ENCODE measurements around the gene TBC1D3K. TPM values are rescaled to one million over a fixed set of nuclear protein-coding genes. Genes with fewer than 3 reads are reported as not detected.
"Not testable (repeated sequence)": the region's sequence is repeated elsewhere in the genome, so short reads cannot be mapped to it uniquely, and the experiment has no call there.

The TBC1D3K gene
- not detected for total RNA-seq

GRCh38 chr17:37924115-37924514, at the start of gene TBC1D3K:
TSS of gene TBC1D3K (plus strand) at chr17:37924415. CDS start at chr17:37926000, 1,585 bp downstream.
- H3K27ac Mint-ChIP-seq; H3K36me3 Mint-ChIP-seq; H3K9me3 Mint-ChIP-seq; ATAC-seq; DNase-seq (ENCODE audit: low spot score in 2 of 2): not testable (repeated sequence)

- ATAC-seq: no peak
- no peak overlapping the region for H3K27ac Mint-ChIP-seq
Observed at GRCh38 chr17:37884516-37884915, 39.7 kb upstream of the TBC1D3K start.

GRCh38 chr17:37885136-37885535, 39.1 kb upstream of the TBC1D3K start:
- no peaks in the 10 kb centered on the region for H3K36me3 Mint-ChIP-seq
- DNase-seq (ENCODE audit: low spot score in 2 of 2): no peak
- no peak for ATAC-seq
- H3K27ac Mint-ChIP-seq: no peak overlapping the region
- H3K9me3 Mint-ChIP-seq: no peaks in the 10 kb centered on the region

More at GRCh38 chr17:37884516-37884915, 39.7 kb upstream of the TBC1D3K start:
- H3K36me3 Mint-ChIP-seq: no peaks in the 10 kb centered on the region
- DNase-seq (ENCODE audit: low spot score in 2 of 2): no peak
- H3K9me3 Mint-ChIP-seq: no peaks in the 10 kb centered on the region

GRCh38 chr17:37888881-37889280, 35.3 kb upstream of the TBC1D3K start:
- no peaks in the 10 kb centered on the region for H3K36me3 Mint-ChIP-seq
- no peak for DNase-seq (ENCODE audit: low spot score in 2 of 2)
- H3K9me3 Mint-ChIP-seq: no peaks in the 10 kb centered on the region
- no peak for ATAC-seq
- no peak overlapping the region for H3K27ac Mint-ChIP-seq

GRCh38 chr17:37896961-37897360, 27.3 kb upstream of the TBC1D3K start:
- ATAC-seq, H3K36me3 Mint-ChIP-seq: not testable (repeated sequence)

More at GRCh38 chr17:37896961-37897360, 27.3 kb upstream of the TBC1D3K start:
- not testable (repeated sequence) for H3K27ac Mint-ChIP-seq; H3K9me3 Mint-ChIP-seq; DNase-seq (ENCODE audit: low spot score in 2 of 2)

Other genes starting within 250 kb of the TBC1D3K start
- 1 to 10 TPM in 1 of 2 donors, under 1 TPM in 1; 0.14 to 1.4 TPM for gene HNF1B, start 179.4 kb upstream of the TBC1D3K start, total RNA-seq
- 1 to 10 TPM in 1 of 2 donors, under 1 TPM in 1; 0.60 to 9.4 TPM for gene TBC1D3L, start 64.6 kb downstream of the TBC1D3K start, total RNA-seq
- 1 to 10 TPM in 1 of 2 donors, under 1 TPM in 1; 0.41 to 4.3 TPM for gene TBC1D3D, start 79.6 kb downstream of the TBC1D3K start, total RNA-seq
- gene TBC1D3C, start 144.2 kb downstream of the TBC1D3K start, total RNA-seq: not detected
- not detected for gene TBC1D3E, start 203.5 kb downstream of the TBC1D3K start, total RNA-seq

Measured in activated naive CD4-positive, alpha-beta T cell treated with anti-CD3 and anti-CD28 coated beads, Interleukin-2, amount 50 U/mL, for 72 hours (primary cell).